MM.1S (cell line): ENCODE measurements around the gene CRB1.

Experiments
- EZH2 ChIP-seq: fragments of 300-600 bp; sonication (generic); optimal IDR thresholded peaks from 2 replicates; pipeline ENCODE3; 2017; ENCODE audit warnings: low read depth, mild to moderate bottlenecking, antibody characterized with exemption, low read length, mixed read lengths
- TF ChIP-seq, protein P1 (sequence below): fragments of 300-600 bp; sonication (generic); IDR thresholded peaks from 2 replicates; pipeline ENCODE4 v1.5.1; 2016; ENCODE audit warnings: antibody characterized with exemption, low read length, mixed read lengths

- TF ChIP-seq, protein P1, sequence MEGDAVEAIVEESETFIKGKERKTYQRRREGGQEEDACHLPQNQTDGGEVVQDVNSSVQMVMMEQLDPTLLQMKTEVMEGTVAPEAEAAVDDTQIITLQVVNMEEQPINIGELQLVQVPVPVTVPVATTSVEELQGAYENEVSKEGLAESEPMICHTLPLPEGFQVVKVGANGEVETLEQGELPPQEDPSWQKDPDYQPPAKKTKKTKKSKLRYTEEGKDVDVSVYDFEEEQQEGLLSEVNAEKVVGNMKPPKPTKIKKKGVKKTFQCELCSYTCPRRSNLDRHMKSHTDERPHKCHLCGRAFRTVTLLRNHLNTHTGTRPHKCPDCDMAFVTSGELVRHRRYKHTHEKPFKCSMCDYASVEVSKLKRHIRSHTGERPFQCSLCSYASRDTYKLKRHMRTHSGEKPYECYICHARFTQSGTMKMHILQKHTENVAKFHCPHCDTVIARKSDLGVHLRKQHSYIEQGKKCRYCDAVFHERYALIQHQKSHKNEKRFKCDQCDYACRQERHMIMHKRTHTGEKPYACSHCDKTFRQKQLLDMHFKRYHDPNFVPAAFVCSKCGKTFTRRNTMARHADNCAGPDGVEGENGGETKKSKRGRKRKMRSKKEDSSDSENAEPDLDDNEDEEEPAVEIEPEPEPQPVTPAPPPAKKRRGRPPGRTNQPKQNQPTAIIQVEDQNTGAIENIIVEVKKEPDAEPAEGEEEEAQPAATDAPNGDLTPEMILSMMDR: no peak
- no peak for TF ChIP-seq EZH2
These were observed 53.8 kb downstream of the CRB1 start for GRCh38 chr1:197321811-197322210.
